NB4 (cell line): ENCODE data around the gene BPIFA2.

ENCODE experiments used
- DNase-seq: peaks from one replicate; pipeline ENCODE4 v3.0.0; 2010; ENCODE audit warnings: low read depth
- H3K4me3 ChIP-seq: one replicate; pipeline ENCODE4 v1.5.1; 2011; ENCODE audit warnings: mild to moderate bottlenecking, low read depth, low read length, moderate library complexity
- MAX ChIP-seq: IDR thresholded peaks from 2 replicates; pipeline ENCODE4 v1.6.1; 2011; ENCODE audit warnings: low read depth, low read length
- MYC ChIP-seq: IDR thresholded peaks from 2 replicates; pipeline ENCODE4 v1.6.1; 2011; ENCODE audit warnings: low read depth, low read length
- POLR2A ChIP-seq: IDR thresholded peaks from 2 replicates; pipeline ENCODE4 v1.6.1; 2011; ENCODE audit warnings: mild to moderate bottlenecking; ENCODE audit not compliant: insufficient read length; ENCODE audit errors: extremely low read depth
- TF ChIP-seq, protein P1 (sequence below): IDR thresholded peaks from one replicate; pipeline ENCODE4 v1.5.1; 2012; ENCODE audit warnings: low read depth, low read length

The BPIFA2 gene

GRCh38 chr20:33188421-33188820 is 20.5 kb downstream of the BPIFA2 start:
- no peak for TF ChIP-seq MYC
- TF ChIP-seq, protein P1, sequence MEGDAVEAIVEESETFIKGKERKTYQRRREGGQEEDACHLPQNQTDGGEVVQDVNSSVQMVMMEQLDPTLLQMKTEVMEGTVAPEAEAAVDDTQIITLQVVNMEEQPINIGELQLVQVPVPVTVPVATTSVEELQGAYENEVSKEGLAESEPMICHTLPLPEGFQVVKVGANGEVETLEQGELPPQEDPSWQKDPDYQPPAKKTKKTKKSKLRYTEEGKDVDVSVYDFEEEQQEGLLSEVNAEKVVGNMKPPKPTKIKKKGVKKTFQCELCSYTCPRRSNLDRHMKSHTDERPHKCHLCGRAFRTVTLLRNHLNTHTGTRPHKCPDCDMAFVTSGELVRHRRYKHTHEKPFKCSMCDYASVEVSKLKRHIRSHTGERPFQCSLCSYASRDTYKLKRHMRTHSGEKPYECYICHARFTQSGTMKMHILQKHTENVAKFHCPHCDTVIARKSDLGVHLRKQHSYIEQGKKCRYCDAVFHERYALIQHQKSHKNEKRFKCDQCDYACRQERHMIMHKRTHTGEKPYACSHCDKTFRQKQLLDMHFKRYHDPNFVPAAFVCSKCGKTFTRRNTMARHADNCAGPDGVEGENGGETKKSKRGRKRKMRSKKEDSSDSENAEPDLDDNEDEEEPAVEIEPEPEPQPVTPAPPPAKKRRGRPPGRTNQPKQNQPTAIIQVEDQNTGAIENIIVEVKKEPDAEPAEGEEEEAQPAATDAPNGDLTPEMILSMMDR, result no peak
- TF ChIP-seq POLR2A, result no peak
- no peak for TF ChIP-seq MAX
- DNase-seq, result no peak
- no peak overlapping the region for H3K4me3 ChIP-seq

DNA sequence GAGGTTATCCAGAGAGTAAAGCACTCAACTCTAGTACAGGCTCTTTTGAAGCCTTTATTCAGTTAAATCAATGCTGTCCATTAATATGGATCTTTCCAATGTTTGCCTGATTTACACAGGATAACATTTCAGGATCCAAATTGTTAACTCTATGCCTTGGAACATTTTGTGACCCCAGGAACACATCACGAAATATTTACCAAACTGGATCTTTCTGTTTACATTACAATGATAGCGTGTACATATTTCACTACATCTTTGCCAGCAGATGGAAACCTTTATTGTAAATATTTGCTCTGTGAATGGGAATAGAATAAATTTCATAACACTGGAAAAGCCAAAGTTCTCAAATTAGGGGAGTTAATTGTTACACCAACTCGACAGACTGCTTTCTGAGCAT is 23.5 kb downstream of the BPIFA2 start:
- DNase-seq, result no peak
- no peak for TF ChIP-seq MYC
- no peak overlapping the region for H3K4me3 ChIP-seq

DNA sequence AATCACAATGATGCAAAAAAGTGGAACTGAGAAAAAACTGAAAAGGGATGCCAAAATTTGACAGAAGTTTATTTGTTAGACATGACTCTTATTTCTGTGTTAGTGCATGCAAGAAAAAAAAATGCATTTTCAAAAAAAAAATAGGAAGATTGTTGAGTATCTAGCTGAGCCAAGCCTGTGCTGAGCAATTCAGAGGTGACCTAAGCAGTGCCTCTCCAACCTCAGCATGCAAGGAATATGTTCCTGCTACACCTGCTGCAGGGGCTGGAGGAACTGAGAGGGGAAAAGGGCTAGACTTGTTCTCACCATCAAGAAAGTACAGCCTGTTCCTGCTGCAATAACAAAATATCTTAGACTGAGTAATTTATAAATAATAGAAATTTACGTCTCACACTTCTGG is 24.0 kb downstream of the BPIFA2 start:
- no peak overlapping the region for H3K4me3 ChIP-seq
- TF ChIP-seq MAX (no peak), POLR2A (no peak), MYC (no peak)
- TF ChIP-seq, protein P1, result no peak
- DNase-seq, result no peak

DNA sequence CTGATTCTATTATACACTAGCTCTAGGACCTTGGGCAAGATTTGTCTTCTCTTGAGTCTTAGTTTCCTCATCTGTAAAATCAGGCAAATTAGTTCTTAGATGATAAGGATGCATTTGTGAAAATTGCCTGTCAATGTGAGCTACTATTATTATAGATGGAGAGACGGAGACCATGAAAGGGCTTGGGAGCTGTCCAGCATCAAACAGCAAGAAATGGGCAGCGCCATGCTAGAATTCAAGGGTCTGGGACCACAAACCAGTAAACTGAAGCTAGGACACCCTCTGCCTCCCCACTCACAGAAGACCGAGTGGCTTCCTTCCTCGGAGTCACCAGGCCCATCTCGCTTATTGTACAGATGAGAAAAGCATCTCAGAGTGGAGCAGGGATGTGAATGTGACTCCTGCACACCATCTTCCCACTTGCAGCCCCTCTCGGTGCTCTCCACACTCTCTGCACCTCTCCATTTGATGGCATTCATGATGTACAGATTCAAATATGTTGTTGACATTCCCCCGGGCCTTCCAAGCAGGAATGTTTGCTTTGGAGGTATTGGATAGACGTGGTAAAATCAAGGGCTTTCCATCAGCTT is 25.0 kb downstream of the BPIFA2 start:
- no peak overlapping the region for H3K4me3 ChIP-seq
- no peak for TF ChIP-seq POLR2A
- no peak for TF ChIP-seq MAX
- TF ChIP-seq, protein P1, result no peak
- no peak for TF ChIP-seq MYC
- DNase-seq, result no peak

DNA sequence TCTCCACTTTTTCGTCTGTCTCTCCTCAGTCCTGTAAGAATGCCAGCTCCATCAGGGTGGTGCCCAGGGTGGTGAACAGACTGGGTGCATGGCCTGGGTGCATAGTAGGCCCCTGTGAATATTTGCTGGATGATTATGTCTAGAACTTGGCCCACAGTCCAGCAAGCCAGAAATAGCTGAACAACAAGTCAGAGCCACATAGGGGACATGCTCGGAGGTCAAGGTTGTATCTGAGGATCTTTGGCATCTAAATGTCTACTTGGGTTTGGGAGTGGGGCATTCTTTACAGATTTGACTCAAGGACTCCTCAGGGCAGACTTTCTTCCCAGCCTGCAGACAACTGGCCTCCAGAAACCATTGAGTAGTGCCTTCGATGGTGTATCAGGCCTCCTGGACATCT is 31.1 kb downstream of the BPIFA2 start:
- no peak overlapping the region for H3K4me3 ChIP-seq
- no peak for DNase-seq
- TF ChIP-seq, protein P1, result no peak
- TF ChIP-seq POLR2A (no peak), MYC (no peak), MAX (no peak)

DNA sequence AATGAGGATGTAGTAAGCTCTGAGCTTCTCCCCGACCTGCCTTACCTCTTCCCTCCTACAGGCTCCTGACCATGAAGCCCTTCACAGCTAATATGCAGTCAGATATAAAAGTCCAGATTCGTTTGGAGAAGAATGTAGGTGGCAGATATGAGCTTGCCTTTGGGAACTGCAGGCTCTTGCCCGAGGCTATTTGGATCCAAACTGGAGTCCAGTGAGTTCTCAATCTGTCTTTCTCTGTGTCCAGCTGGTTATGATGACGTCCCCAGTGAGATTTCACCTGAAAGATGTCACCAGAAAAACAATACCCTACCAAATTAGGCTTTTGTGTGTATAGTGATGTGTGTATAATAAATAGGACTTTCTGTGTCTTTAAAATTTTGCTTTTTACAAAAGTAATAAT is 34.5 kb downstream of the BPIFA2 start:
- TF ChIP-seq POLR2A (no peak), MAX (no peak), MYC (no peak)
- TF ChIP-seq, protein P1, result no peak
- no peak for DNase-seq
- no peak overlapping the region for H3K4me3 ChIP-seq
